Left lung (tissue), 10 donors: ENCODE data around the gene PXDN. TPM values are rescaled to one million over a fixed set of nuclear protein-coding genes. Genes with fewer than 3 reads are reported as not detected.

Experiments used
- ATAC-seq: fragments of 200-7000 bp; cut with Tn5 transposase; one replicate; pipeline ENCODE4 v1.9.1; 2020; ENCODE audit warnings: moderate library complexity
- DNase-seq, 4 donors: peaks; one replicate each; pipeline ENCODE4 v3.0.0-alpha.2; 2013 to 2020
- H3K27ac ChIP-seq, 2 donors: fragments of 200-600 bp; sonication (generic) in 1 of 2; one replicate each; pipeline versions ENCODE4 v1.5.0 to v1.8.0; 2020 to 2021
- H3K27me3 ChIP-seq, 2 donors: fragments of 200-600 bp; sonication (generic) in 1 of 2; one replicate each; pipeline versions ENCODE4 v1.5.0 to v1.8.0; 2020 to 2021
- H3K36me3 ChIP-seq, 2 donors: fragments of 200-600 bp; sonication (generic) in 1 of 2; one replicate each; pipeline versions ENCODE4 v1.5.0 to v1.8.0; 2020 to 2021
- H3K4me1 ChIP-seq, 2 donors: fragments of 200-600 bp; one replicate each; pipeline ENCODE4 v1.8.0; 2021
- H3K4me3 ChIP-seq, 2 donors: fragments of 200-600 bp; sonication (generic) in 1 of 2; one replicate each; pipeline versions ENCODE4 v1.5.0 to v1.8.0; 2020 to 2021; ENCODE audit warnings: mild to moderate bottlenecking in 1 of 2
- H3K9me3 ChIP-seq, 2 donors: fragments of 200-600 bp; sonication (generic) in 1 of 2; one replicate each; pipeline versions ENCODE4 v1.5.0 to v1.8.0; 2020 to 2021
- intact Hi-C, 2 donors: fragments of 100-400 bp; cut with DNase I; formaldehyde crosslinking; loops; one replicate each; pipeline versions ENCODE4 v1.11.2 to v1.14.2; 2022
- polyA plus RNA-seq, 6 donors: library from polyadenylated mRNA; unstranded; fragments of 120-200 nt; gene quantifications; one replicate each; pipeline ENCODE4 v1.2.1, GENCODE V29; 2013; ENCODE audit not compliant: insufficient read length in 6 of 6
- total RNA-seq, 2 donors: library from RNA; stranded (reverse); fragmentation: NEBNext Ultra II Directional; extraction: Animal tissue kit (Norgen Biotek cat#: 25700); gene quantifications; one replicate each; pipeline ENCODE4 v1.2.1, GENCODE V29; 2021
- TF ChIP-seq, protein P1 (sequence below), 2 donors: fragments of 200-600 bp; sonication (generic) in 1 of 2; IDR thresholded peaks; one replicate each; pipeline versions ENCODE4 v1.5.0 to v1.8.0; 2021; ENCODE audit warnings: antibody characterized with exemption in 2 of 2
- donor health status: DM: no; HTN: yes; CAD: no.
- donor health status: DM: no; HTN: no; CAD: no.

PXDN gene
- total and polyA plus RNA-seq, 8 donors, result 44.8 to 215 (median 174) TPM

DNA sequence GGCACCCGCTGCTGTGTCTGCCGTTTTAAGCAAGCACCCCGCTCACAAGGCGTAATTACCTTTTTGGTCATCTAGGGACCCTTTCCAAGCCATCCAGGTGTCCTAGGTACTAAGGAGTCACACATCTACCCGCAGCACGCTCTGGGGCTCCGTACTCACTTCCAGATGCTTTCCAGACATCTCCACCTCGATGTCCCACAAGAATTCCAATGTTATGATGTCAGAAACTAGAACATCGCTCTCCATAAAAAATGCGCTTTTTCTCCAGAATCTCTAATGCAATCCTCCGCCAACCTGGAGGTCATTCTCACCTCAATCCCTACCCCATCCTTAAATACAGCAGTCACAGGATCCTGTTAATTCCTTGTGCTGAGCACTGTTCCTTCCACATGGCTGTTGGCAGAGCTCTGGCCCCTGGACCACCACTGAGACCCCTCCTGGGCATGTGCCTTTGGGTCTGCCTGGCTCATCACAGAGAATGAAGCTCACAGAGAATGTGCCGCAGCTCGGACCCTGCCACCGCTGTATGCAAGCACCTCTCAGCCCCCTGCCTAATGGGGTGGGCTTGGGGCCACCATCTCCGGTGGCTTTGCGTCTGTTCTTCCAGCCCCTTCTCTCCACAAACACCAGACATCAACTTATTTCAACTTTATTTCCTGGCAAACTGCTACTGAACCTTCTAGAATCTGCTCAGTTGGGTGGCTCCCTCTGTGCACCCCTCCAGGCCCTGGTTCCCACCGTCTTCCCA is 4.6 kb upstream of the PXDN start:
- no peak for DNase-seq

DNA sequence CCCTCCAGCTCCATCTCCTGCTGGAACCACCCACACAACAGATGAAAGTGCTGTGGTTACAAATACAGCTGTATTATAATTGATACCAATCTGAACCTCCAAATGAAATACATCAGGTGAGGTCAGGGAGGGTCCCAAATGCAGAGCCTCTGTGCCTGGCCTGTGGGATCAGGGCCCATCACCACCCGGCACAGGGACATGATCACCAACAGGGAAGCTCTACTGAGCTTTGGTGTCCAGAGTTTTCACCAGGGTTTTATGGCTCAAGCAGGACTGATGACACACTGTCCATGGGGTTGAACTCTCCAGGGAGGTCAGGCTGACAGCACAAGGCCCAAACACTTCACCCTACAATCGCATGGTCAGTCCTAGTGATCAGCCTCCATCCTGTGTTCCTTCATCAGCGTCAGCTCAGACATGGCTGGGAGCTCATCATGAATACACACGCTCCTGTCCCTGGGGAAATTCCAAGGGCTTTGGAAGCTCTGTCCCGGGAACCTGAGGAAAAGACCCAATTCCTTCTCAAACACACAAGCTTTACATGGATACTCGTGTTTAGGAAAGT is 3.9 kb upstream of the PXDN start:
- H3K27me3 ChIP-seq, result peaks cover 3 to 41% of the 10 kb centered on the region in 2 donors
- H3K4me1 ChIP-seq, result peaks cover 0 to 18% of the 10 kb centered on the region in 2 donors
- TF ChIP-seq, protein P1, sequence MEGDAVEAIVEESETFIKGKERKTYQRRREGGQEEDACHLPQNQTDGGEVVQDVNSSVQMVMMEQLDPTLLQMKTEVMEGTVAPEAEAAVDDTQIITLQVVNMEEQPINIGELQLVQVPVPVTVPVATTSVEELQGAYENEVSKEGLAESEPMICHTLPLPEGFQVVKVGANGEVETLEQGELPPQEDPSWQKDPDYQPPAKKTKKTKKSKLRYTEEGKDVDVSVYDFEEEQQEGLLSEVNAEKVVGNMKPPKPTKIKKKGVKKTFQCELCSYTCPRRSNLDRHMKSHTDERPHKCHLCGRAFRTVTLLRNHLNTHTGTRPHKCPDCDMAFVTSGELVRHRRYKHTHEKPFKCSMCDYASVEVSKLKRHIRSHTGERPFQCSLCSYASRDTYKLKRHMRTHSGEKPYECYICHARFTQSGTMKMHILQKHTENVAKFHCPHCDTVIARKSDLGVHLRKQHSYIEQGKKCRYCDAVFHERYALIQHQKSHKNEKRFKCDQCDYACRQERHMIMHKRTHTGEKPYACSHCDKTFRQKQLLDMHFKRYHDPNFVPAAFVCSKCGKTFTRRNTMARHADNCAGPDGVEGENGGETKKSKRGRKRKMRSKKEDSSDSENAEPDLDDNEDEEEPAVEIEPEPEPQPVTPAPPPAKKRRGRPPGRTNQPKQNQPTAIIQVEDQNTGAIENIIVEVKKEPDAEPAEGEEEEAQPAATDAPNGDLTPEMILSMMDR (IDR thresholded peaks at IDR 0.05), result no peak

More for the DNA sequence above, 4.6 kb upstream of the PXDN start:
- H3K4me1 ChIP-seq, result peaks cover 0 to 18% of the 10 kb centered on the region in 2 donors
- H3K36me3 ChIP-seq, result no peaks in the 10 kb centered on the region
- no peak overlapping the region for H3K27ac ChIP-seq
- H3K27me3 ChIP-seq, result peaks cover 3 to 36% of the 10 kb centered on the region in 2 donors
- intact Hi-C loops, result loop anchor here in 1 of 2 donors (5.0 kb wide), 1 partner anchor 157 kb away; no protein-coding TSS in a partner anchor
- no peak for ATAC-seq
- H3K4me3 ChIP-seq, result no peak overlapping the region
- H3K9me3 ChIP-seq, result no peaks in the 10 kb centered on the region
- TF ChIP-seq, protein P1 (IDR thresholded peaks at IDR 0.05), result no peak

DNA sequence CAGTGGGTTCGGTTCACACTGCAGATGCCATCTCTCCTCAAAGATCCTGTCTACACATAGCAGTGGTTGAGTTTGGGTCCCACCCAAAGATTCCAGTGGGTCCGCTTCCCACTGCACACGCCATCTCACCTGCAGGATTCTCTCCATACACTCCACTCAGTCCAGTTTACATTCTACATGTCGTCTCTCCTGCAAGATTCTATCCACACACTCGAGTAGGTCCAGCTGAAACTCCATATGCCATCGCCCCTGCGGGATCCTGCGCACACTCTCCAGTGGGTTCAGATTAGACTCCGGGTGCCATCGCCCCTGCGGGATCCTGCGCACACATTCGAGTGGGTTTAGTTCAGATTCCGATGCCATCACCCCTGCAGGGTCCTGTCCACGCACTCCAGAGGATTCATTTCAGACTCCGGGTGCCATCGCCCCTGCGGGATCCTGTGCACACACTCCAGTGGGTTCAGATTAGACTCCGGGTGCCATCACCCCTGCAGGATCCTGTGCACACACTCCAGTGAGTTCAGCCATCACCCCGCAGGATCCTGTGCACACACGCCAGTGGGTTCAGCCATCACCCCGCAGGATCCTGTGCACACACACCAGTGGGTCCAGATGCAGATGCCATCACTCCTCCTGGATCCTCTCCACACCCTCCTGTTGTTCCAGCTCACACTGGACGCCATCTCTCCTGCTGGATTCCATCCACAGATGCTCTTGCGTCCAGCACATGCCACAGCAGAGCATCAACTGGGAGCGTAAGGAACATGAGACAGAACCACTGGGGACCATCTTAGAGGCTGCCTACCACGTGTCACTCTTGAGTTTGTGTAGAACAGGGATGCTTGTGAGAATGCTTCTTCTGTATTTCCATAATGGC is 3.0 kb upstream of the PXDN start:
- ATAC-seq, result no peak
- peak in 1 of 4 donors; percentile 66 for DNase-seq
- H3K4me3 ChIP-seq, result no peak overlapping the region
- no peak overlapping the region for H3K27ac ChIP-seq
- no peaks in the 10 kb centered on the region for H3K36me3 ChIP-seq
- H3K4me1 ChIP-seq, result peaks cover 0 to 23% of the 10 kb centered on the region in 2 donors
- intact Hi-C loops, result loop anchor here in 1 of 2 donors (5.0 kb wide), 1 partner anchor 155 kb away; no protein-coding TSS in a partner anchor
- H3K9me3 ChIP-seq, result no peaks in the 10 kb centered on the region
- H3K27me3 ChIP-seq, result peaks cover 3 to 48% of the 10 kb centered on the region in 2 donors
- TF ChIP-seq, protein P1 (IDR thresholded peaks at IDR 0.05), result no peak

More for the DNA sequence above, 3.9 kb upstream of the PXDN start:
- no peak overlapping the region for H3K4me3 ChIP-seq
- H3K9me3 ChIP-seq, result no peaks in the 10 kb centered on the region
- no peak for ATAC-seq
- no peak overlapping the region for H3K27ac ChIP-seq
- intact Hi-C loops, result loop anchor here in 1 of 2 donors (5.0 kb wide), 1 partner anchor 156 kb away; no protein-coding TSS in a partner anchor
- no peak for DNase-seq
- no peaks in the 10 kb centered on the region for H3K36me3 ChIP-seq

DNA sequence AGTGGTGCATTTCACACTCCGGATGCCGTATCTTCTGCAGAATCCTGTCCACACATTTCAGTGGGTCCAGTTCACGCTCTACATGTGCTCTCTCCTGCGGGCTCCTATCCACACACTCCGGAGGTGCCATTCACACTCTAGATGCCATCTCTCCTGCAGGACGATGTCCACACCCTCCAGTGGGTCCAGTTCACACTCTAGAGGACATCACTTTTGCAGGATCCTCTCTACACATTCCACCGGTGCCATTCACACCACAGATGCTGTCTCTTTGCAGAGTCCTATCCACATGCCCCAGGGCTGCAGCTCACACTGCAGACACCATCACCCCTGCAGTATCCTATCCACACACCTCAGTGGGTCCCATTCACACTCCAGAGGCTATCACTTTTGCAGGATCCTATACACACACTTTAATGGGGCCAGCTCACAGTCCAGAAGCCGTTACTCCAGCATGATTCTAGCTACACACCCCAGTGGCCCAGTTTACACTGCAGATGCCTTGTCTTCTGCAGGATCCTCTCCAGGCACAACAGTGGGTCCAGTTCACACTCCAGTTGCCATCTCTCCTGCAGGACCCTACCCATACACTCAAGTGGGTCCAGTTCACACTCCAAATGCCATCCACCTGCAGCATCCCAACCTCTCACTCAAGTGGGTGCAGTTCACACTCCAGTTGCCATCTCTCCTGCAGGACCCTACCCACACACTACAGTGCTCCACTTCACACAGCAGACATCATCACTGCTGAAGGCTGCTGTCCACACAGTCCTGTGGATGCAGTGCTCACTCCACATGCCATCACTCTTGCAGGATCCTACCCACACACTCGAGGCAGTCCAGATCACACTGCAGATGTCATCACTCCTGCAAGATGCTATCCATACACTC is 2.1 kb upstream of the PXDN start:
- TF ChIP-seq, protein P1 (IDR thresholded peaks at IDR 0.05), result no peak
- H3K9me3 ChIP-seq, result no peaks in the 10 kb centered on the region
- no peak for DNase-seq
- peaks cover 3 to 45% of the 10 kb centered on the region in 2 donors for H3K27me3 ChIP-seq
- no peak for ATAC-seq
- intact Hi-C loops, result loop anchor here in 1 of 2 donors (5.0 kb wide), 1 partner anchor 154 kb away; no protein-coding TSS in a partner anchor
- H3K4me3 ChIP-seq, result no peak overlapping the region
- peaks cover 0 to 23% of the 10 kb centered on the region in 2 donors for H3K4me1 ChIP-seq
- no peaks in the 10 kb centered on the region for H3K36me3 ChIP-seq
- H3K27ac ChIP-seq, result no peak overlapping the region
